ENCODE data around the gene FOSB. TPM values are rescaled to one million over a fixed set of nuclear protein-coding genes. Genes with fewer than 3 reads are reported as not detected.

Gene FOSB
- total and polyA plus RNA-seq, 9 of the 15 experiments (the other 6 are each of a cell fraction or from before 2014, with no cell fraction given), result 0.11 to 2.7 (median 0.73) TPM

DNA sequence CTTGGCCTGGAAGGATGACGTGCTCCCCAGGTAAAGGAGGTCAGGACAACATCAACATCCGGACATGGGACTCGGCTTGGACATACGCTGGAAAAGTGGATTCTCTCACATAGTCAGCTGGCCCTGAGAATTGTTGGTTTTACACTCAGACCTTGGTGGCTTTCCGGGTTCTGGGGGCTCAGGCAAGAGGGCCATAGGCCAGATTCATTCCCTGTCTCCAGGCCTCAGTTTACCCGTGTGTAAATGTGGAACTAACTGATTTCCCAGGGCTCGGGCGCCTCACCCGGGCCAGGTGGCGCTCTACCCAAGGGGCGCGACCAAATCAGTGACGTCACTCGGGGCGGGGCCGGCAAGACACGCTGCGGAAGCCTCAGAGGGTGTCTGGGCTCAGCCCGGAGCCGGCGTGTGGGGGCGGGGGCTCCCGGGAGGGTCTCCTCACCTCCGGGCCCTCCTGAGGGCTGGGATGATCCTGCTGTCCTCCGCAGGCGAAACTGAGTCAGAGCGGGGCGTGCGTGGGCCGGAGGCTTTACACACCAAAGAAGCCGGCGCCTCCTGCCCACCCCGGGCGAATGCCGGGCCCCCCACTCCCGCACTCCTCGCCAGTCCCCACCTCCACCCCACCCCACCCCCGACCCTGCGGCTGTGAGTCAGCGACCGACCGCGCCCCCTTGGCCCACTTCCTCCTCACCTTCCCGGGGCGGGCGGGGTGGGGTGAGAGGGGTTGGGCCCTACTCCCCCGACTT, 38.6 kb downstream of the FOSB start (continued):
- TF ChIP-seq, protein P1, sequence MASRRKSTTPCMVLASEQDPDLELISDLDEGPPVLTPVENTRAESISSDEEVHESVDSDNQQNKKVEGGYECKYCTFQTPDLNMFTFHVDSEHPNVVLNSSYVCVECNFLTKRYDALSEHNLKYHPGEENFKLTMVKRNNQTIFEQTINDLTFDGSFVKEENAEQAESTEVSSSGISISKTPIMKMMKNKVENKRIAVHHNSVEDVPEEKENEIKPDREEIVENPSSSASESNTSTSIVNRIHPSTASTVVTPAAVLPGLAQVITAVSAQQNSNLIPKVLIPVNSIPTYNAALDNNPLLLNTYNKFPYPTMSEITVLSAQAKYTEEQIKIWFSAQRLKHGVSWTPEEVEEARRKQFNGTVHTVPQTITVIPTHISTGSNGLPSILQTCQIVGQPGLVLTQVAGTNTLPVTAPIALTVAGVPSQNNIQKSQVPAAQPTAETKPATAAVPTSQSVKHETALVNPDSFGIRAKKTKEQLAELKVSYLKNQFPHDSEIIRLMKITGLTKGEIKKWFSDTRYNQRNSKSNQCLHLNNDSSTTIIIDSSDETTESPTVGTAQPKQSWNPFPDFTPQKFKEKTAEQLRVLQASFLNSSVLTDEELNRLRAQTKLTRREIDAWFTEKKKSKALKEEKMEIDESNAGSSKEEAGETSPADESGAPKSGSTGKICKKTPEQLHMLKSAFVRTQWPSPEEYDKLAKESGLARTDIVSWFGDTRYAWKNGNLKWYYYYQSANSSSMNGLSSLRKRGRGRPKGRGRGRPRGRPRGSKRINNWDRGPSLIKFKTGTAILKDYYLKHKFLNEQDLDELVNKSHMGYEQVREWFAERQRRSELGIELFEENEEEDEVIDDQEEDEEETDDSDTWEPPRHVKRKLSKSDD (conservative IDR thresholded peaks at IDR 0.05; ENCODE audit: low read length), result no peak; the same call in 1 of the 2 replicates
- TF ChIP-seq ZFP1 (CRISPR knock-in tag; IDR thresholded peaks at IDR 0.05) (no peak), CHCHD3 (CRISPR knock-in tag; IDR thresholded peaks at IDR 0.05) (no peak), SIN3B (IDR thresholded peaks at IDR 0.05; ENCODE audit: low read depth) (peak; percentile 53; the same call in 1 of the 2 replicates), EZH2 (IDR thresholded peaks at IDR 0.05; ENCODE audit: borderline replicate concordance, low read depth, low read length) (no peak), ZNF124 (CRISPR knock-in tag; IDR thresholded peaks at IDR 0.05) (no peak), MIER1 (IDR thresholded peaks at IDR 0.05; ENCODE audit: low read depth) (no peak; the same call in 1 of the 2 replicates), TAF1 (IDR thresholded peaks at IDR 0.05; ENCODE audit: control insufficient read depth, extremely low read depth, insufficient read depth, low read length, severe bottlenecking) (peak; percentile 84), HNRNPLL (IDR thresholded peaks at IDR 0.05; ENCODE audit: low read depth, low read length, poor library complexity, severe bottlenecking) (no peak), ZNF121 (CRISPR knock-in tag; conservative IDR thresholded peaks at IDR 0.05) (no peak), GTF2E2 (tag; IDR thresholded peaks at IDR 0.05) (0 out of 2 replicates have a peak, but pooled peaks have one; percentile 46), TBL1XR1 (IDR thresholded peaks at IDR 0.05; ENCODE audit: low read length in 2 of 2) (peak in 1 of 2 experiments; percentile 56; a peak in 1 of 4 replicates), RBM25 (IDR thresholded peaks at IDR 0.05; ENCODE audit: low read depth, low read length, severe bottlenecking) (no peak), FOXJ3 (CRISPR knock-in tag; IDR thresholded peaks at IDR 0.05) (no peak)
- TF ChIP-seq, protein P2, sequence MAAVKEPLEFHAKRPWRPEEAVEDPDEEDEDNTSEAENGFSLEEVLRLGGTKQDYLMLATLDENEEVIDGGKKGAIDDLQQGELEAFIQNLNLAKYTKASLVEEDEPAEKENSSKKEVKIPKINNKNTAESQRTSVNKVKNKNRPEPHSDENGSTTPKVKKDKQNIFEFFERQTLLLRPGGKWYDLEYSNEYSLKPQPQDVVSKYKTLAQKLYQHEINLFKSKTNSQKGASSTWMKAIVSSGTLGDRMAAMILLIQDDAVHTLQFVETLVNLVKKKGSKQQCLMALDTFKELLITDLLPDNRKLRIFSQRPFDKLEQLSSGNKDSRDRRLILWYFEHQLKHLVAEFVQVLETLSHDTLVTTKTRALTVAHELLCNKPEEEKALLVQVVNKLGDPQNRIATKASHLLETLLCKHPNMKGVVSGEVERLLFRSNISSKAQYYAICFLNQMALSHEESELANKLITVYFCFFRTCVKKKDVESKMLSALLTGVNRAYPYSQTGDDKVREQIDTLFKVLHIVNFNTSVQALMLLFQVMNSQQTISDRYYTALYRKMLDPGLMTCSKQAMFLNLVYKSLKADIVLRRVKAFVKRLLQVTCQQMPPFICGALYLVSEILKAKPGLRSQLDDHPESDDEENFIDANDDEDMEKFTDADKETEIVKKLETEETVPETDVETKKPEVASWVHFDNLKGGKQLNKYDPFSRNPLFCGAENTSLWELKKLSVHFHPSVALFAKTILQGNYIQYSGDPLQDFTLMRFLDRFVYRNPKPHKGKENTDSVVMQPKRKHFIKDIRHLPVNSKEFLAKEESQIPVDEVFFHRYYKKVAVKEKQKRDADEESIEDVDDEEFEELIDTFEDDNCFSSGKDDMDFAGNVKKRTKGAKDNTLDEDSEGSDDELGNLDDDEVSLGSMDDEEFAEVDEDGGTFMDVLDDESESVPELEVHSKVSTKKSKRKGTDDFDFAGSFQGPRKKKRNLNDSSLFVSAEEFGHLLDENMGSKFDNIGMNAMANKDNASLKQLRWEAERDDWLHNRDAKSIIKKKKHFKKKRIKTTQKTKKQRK (IDR thresholded peaks at IDR 0.05; ENCODE audit: borderline replicate concordance, low read depth, low read length), result no peak
- TF ChIP-seq, protein P3, sequence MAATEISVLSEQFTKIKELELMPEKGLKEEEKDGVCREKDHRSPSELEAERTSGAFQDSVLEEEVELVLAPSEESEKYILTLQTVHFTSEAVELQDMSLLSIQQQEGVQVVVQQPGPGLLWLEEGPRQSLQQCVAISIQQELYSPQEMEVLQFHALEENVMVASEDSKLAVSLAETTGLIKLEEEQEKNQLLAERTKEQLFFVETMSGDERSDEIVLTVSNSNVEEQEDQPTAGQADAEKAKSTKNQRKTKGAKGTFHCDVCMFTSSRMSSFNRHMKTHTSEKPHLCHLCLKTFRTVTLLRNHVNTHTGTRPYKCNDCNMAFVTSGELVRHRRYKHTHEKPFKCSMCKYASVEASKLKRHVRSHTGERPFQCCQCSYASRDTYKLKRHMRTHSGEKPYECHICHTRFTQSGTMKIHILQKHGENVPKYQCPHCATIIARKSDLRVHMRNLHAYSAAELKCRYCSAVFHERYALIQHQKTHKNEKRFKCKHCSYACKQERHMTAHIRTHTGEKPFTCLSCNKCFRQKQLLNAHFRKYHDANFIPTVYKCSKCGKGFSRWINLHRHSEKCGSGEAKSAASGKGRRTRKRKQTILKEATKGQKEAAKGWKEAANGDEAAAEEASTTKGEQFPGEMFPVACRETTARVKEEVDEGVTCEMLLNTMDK (IDR thresholded peaks at IDR 0.05; ENCODE audit: borderline replicate concordance, insufficient read depth, low read depth, low read length, poor library complexity, severe bottlenecking), result peak; percentile 90
- TF ChIP-seq, protein P4, sequence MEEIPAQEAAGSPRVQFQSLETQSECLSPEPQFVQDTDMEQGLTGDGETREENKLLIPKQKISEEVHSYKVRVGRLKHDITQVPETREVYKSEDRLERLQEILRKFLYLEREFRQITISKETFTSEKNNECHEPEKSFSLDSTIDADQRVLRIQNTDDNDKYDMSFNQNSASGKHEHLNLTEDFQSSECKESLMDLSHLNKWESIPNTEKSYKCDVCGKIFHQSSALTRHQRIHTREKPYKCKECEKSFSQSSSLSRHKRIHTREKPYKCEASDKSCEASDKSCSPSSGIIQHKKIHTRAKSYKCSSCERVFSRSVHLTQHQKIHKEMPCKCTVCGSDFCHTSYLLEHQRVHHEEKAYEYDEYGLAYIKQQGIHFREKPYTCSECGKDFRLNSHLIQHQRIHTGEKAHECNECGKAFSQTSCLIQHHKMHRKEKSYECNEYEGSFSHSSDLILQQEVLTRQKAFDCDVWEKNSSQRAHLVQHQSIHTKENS (CRISPR knock-in tag; IDR thresholded peaks at IDR 0.05), result no peak
